Epithelial cell of esophagus (primary cell): ENCODE measurements around the gene DEDD.

Source experiments
- DNase-seq: peaks from one replicate; pipeline ENCODE4 v3.0.0; 2010; ENCODE audit warnings: low read depth
- H3K4me3 ChIP-seq: 2 replicates; pipeline ENCODE4 v1.5.1; 2011; ENCODE audit warnings: mild to moderate bottlenecking, low read length, control low read depth
- TF ChIP-seq, protein P1 (sequence below): IDR thresholded peaks from 2 replicates; pipeline ENCODE4 v1.5.1; 2011; ENCODE audit warnings: low read depth, mild to moderate bottlenecking, low read length, control low read depth, inconsistent platforms; ENCODE audit not compliant: insufficient read depth; ENCODE audit errors: missing control alignments

The DEDD gene

DNA sequence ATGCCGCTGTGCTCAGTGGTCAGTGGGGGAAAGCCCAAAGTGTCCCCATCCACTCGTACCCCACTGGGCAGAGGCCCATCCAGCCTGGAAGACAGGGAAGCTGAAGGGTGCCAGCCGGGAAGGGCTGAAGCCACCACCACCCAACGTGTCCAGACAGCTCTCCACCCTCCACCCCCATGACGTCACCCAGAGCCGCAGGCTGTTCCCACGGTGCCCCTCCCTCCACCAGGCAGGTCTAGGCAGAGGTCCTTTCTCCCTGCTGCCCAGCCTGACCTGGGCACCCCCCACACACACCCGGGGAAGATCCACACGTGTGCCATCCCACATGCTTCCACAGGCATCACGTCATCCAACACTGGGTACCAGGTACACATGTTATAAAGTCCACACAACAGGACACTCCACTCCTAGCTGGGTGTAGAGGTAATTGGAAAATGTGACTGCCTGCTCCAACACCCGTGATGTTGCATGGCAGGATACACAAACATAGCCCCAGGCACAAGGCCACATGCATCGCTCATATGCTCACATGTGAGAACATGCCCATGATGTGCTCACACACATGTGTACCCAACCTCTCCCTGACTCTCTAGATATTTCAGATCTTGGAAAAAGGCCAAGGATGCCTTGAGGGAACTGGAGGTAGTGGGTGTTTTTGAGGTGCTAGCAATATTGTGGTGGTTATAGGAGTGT lies 57.6 kb downstream of the DEDD start:
- DNase-seq, result peak; percentile 99
- TF ChIP-seq, protein P1, sequence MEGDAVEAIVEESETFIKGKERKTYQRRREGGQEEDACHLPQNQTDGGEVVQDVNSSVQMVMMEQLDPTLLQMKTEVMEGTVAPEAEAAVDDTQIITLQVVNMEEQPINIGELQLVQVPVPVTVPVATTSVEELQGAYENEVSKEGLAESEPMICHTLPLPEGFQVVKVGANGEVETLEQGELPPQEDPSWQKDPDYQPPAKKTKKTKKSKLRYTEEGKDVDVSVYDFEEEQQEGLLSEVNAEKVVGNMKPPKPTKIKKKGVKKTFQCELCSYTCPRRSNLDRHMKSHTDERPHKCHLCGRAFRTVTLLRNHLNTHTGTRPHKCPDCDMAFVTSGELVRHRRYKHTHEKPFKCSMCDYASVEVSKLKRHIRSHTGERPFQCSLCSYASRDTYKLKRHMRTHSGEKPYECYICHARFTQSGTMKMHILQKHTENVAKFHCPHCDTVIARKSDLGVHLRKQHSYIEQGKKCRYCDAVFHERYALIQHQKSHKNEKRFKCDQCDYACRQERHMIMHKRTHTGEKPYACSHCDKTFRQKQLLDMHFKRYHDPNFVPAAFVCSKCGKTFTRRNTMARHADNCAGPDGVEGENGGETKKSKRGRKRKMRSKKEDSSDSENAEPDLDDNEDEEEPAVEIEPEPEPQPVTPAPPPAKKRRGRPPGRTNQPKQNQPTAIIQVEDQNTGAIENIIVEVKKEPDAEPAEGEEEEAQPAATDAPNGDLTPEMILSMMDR, result no peak
- peak overlapping the region; percentile 43 for H3K4me3 ChIP-seq

DNA sequence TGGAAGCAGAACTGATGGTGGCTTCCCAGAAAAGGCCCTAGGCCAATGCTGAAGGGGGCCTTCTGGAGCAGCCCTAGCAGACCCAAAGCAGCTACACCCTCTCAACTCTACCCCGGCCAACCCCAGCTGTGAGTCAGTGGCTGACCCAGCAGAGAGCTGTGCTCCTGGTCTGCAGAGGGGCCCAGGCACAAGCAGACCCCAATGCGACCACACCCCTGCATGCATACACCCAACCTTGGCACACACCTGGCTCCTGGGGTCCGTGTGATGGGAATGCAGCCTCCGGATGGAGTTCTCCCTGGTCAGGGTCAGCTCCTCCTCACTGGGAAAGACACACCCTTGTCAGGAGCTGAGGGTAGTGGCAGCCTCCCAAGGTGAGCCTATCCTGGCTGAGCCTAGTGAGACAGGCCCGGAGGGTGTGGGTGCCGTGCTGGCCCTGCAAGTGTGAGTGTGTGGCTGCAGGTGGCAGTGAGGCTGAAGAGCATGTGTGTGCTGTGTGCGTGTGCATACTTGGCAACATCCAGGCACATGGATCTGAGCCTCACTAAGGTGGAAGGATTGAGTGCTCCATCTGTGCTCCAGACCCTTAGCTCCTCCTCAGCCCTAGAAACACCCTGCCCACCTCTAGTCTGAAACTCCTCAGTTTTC lies 58.9 kb downstream of the DEDD start:
- peak; percentile 84 for DNase-seq
- TF ChIP-seq, protein P1, result peak; percentile 35

DNA sequence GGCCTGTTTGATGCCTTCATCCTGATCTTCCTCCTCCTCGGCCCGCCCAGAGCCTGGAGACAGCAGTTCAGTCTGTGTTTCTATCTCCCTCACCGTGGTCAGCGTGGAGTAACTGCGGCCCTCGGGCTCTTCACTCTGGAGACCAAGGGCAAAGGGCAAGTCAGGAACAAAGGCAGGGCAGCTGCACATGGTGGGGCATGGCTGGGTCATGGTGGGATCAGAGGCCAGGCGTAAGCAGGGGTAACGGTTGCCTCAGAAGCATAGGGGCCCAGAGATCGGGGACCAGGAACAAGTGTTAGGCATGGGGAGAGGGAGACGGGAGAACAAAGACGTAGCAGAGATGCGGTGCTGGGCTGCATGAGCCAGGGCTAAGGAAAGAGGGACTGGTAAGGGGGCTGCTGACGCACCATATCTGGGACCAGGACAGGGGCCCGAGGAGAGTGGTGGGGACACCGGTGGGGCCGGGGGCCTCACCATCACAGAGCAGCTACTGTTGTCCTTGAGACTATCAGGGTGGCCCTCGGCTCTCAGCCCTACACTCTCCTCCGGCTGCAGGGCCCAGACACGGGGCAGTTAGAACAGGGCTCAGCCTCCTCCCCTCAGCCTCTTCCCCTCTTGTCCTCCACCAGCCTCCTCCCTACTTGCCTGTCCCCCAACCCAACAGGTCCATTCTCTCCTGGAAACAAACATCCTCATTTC lies 59.6 kb downstream of the DEDD start:
- TF ChIP-seq, protein P1, result no peak
- no peak for DNase-seq
- H3K4me3 ChIP-seq, result peak overlapping the region; percentile 43

More for the DNA sequence above, 58.9 kb downstream of the DEDD start:
- H3K4me3 ChIP-seq, result peak overlapping the region; percentile 43

DNA sequence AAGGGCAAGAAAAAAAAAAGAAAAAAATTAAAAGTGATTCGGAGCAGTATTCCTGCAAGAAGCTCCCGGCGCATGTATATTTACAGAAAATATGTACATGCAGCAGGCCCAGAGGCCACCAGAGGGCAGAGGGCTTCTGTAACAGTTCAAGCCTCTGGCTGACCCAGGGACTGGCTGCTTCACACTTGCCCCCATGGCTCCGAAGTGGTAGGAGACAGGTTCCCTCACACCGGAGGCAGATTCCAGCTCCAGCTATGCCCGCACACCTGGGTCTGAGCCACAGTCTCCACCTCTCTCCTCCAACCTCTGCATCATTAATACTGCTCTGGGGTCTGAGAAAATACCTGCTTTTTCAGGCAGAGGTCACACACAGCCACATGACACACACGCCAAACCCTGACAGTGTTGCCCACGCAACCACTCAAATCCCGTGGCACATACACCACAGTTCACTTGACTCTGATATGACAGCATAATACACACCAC lies 60.5 kb downstream of the DEDD start:
- TF ChIP-seq, protein P1, result peak; percentile 47
- peak; percentile 55 for DNase-seq
- no peak overlapping the region for H3K4me3 ChIP-seq
